CD14-positive monocyte (primary cell): ENCODE results near the gene UBE2QL1. TPM values are rescaled to one million over a fixed set of nuclear protein-coding genes. Genes with fewer than 3 reads are reported as not detected.

Experiments used
- DNase-seq, 3 donors: peaks; one replicate each; pipeline ENCODE4 v3.0.0-alpha.2; 2011 to 2022
- H2AFZ ChIP-seq: 2 replicates; pipeline ENCODE4 v1.6.0; 2012; ENCODE audit warnings: mild to moderate bottlenecking, low read depth, low read length, inconsistent platforms; ENCODE audit not compliant: insufficient read depth, poor library complexity, severe bottlenecking
- H3K27ac ChIP-seq, 2 donors: 1 replicate in 1 of 2; 2 replicates in 1 of 2; pipeline ENCODE4 v1.5.1; 2012 to 2013; ENCODE audit warnings: low read length in 2 of 2, control low read depth in 1 of 2, inconsistent platforms in 1 of 2, low read depth in 1 of 2, mild to moderate bottlenecking in 1 of 2
- H3K27me3 ChIP-seq, 2 donors: one replicate each; pipeline versions ENCODE4 v1.6.0 to v1.6.1; 2011 to 2013; ENCODE audit warnings: low read length in 2 of 2; ENCODE audit not compliant: control insufficient read depth in 2 of 2, insufficient read depth in 2 of 2
- H3K36me3 ChIP-seq, 2 donors: replicated peaks in 1 of 2; 1 replicate in 1 of 2; 2 replicates in 1 of 2; pipeline versions ENCODE4 v1.5.1 to v1.6.1; 2012 to 2013; ENCODE audit warnings: low read length in 2 of 2, control low read depth in 1 of 2, inconsistent platforms in 1 of 2, mild to moderate bottlenecking in 1 of 2; ENCODE audit not compliant: insufficient read depth in 2 of 2, control insufficient read depth in 1 of 2
- H3K4me1 ChIP-seq, 2 donors: 1 replicate in 1 of 2; 2 replicates in 1 of 2; pipeline versions ENCODE4 v1.5.1 to v1.6.1; 2012 to 2013; ENCODE audit warnings: low read length in 2 of 2, control low read depth in 1 of 2, inconsistent platforms in 1 of 2, mild to moderate bottlenecking in 1 of 2, moderate library complexity in 1 of 2; ENCODE audit not compliant: insufficient read depth in 2 of 2, control insufficient read depth in 1 of 2
- H3K4me2 ChIP-seq: replicated peaks from 2 replicates; pipeline ENCODE3; 2012; ENCODE audit warnings: low read length, moderate library complexity, mild to moderate bottlenecking; ENCODE audit not compliant: poor library complexity, severe bottlenecking; ENCODE audit errors: extremely low read depth
- H3K4me3 ChIP-seq, 3 experiments: fragments of 200-600 bp in 1 of 3; sonication (generic) in 1 of 3; replicated peaks in 1 of 3; 1 replicate in 2 of 3; 2 replicates in 1 of 3; pipeline ENCODE4 v1.5.1; 2011 to 2013; ENCODE audit warnings: low read length in 3 of 3, mild to moderate bottlenecking in 3 of 3, control low read depth in 2 of 3, low read depth in 2 of 3, inconsistent platforms in 1 of 3, moderate library complexity in 1 of 3
- H3K79me2 ChIP-seq: 2 replicates; pipeline ENCODE4 v1.6.0; 2012; ENCODE audit warnings: mild to moderate bottlenecking, control low read depth, inconsistent platforms, low read length, moderate library complexity; ENCODE audit not compliant: insufficient read depth
- H3K9ac ChIP-seq: 2 replicates; pipeline ENCODE4 v1.6.0; 2017; ENCODE audit warnings: low read length, mild to moderate bottlenecking; ENCODE audit not compliant: insufficient read depth, poor library complexity, severe bottlenecking
- H3K9me3 ChIP-seq, 2 donors: replicated peaks in 1 of 2; 1 replicate in 1 of 2; 2 replicates in 1 of 2; pipeline versions ENCODE4 v1.5.1 to v1.6.1; 2012 to 2013; ENCODE audit warnings: low read length in 2 of 2, control low read depth in 1 of 2; ENCODE audit not compliant: control insufficient read depth in 1 of 2, insufficient read depth in 1 of 2
- H4K20me1 ChIP-seq: 2 replicates; pipeline ENCODE4 v1.6.0; 2012; ENCODE audit warnings: mild to moderate bottlenecking, low read length, control low read depth, moderate library complexity; ENCODE audit not compliant: insufficient read depth
- H3K27ac Mint-ChIP-seq, 7 donors: one replicate each; pipeline ENCODE4 v1.8.0; 2020; ENCODE audit warnings: mild to moderate bottlenecking in 7 of 7, mixed read lengths in 7 of 7, moderate library complexity in 6 of 7, inconsistent platforms in 2 of 7
- H3K27me3 Mint-ChIP-seq, 3 donors: one replicate each; pipeline ENCODE4 v1.8.0; 2021 to 2022; ENCODE audit warnings: low read depth in 3 of 3, mild to moderate bottlenecking in 3 of 3, mixed read lengths in 3 of 3, moderate library complexity in 3 of 3, inconsistent platforms in 1 of 3
- H3K36me3 Mint-ChIP-seq, 2 donors: one replicate each; pipeline ENCODE4 v1.8.0; 2020; ENCODE audit warnings: mixed read lengths in 2 of 2, inconsistent platforms in 1 of 2, mild to moderate bottlenecking in 1 of 2
- H3K4me1 Mint-ChIP-seq: one replicate; pipeline ENCODE4 v1.8.0; 2020; ENCODE audit warnings: mild to moderate bottlenecking, mixed read lengths
- H3K4me3 Mint-ChIP-seq, 2 donors: one replicate each; pipeline ENCODE4 v1.8.0; 2020; ENCODE audit warnings: mild to moderate bottlenecking in 2 of 2, mixed read lengths in 2 of 2, moderate library complexity in 1 of 2
- H3K9me3 Mint-ChIP-seq, 7 donors: one replicate each; pipeline ENCODE4 v1.8.0; 2020 to 2022; ENCODE audit warnings: mixed read lengths in 7 of 7, mild to moderate bottlenecking in 6 of 7, moderate library complexity in 6 of 7, inconsistent platforms in 2 of 7
- CTCF ChIP-seq: fragments of 200-600 bp; IDR thresholded peaks from one replicate; pipeline ENCODE4 v1.8.0; 2022; ENCODE audit warnings: antibody characterized with exemption, mild to moderate bottlenecking
- WGBS: methylation state at CpG from one replicate; pipeline ENCODE4 v1.1.5; 2013; ENCODE audit warnings: missing lambda C conversion rate; ENCODE audit not compliant: insufficient coverage; 5-methylcytosine and 5-hydroxymethylcytosine counted together
- intact Hi-C, 2 donors: fragments of 100-400 bp; cut with micrococcal nuclease; formaldehyde crosslinking; loops; one replicate each; pipeline versions ENCODE4 v1.15.0 to v1.15.1; 2023
- polyA plus RNA-seq, 3 donors: library from polyadenylated mRNA; depleted of rRNA in 1 of 3; unstranded in 2 of 3; stranded (reverse) in 1 of 3; fragments of 300-500 nt in 2 of 3; fragments of >200 nt in 1 of 3; fragmentation: Illumina TruSeq in 2 of 3; gene quantifications; 1 replicate in 2 of 3; 2 replicates in 1 of 3; pipeline ENCODE4 v1.2.3, GENCODE V29; 2012 to 2021

The UBE2QL1 gene
- polyA plus RNA-seq, 3 donors: not detected

GRCh38 chr5:6405591-6405990, 43.1 kb upstream of the UBE2QL1 start:
- H3K4me1 Mint-ChIP-seq: no peaks in the 10 kb centered on the region
- H2AFZ ChIP-seq: no peak overlapping the region
- no peaks in the 10 kb centered on the region for H3K79me2 ChIP-seq
- no peak overlapping the region for H3K27ac Mint-ChIP-seq
- no peaks in the 10 kb centered on the region for H3K36me3 Mint-ChIP-seq
- 92% methylated on average over 4 of the region's 4 CpGs for WGBS
- no peak for DNase-seq
- no peaks in the 10 kb centered on the region for H4K20me1 ChIP-seq
- H3K27me3 ChIP-seq: no peaks in the 10 kb centered on the region
- no peak overlapping the region for H3K9ac ChIP-seq
- no peak overlapping the region for H3K4me3 ChIP-seq
- H3K9me3 Mint-ChIP-seq: peaks cover 0 to 5% (median 0%) of the 10 kb centered on the region in 7 donors
- no peaks in the 10 kb centered on the region for H3K4me1 ChIP-seq
- peaks cover 2 to 11% (median 6%) of the 10 kb centered on the region in 3 donors for H3K27me3 Mint-ChIP-seq
- no peak overlapping the region for H3K4me2 ChIP-seq
- TF ChIP-seq CTCF: no peak
- H3K36me3 ChIP-seq: no peaks in the 10 kb centered on the region
- H3K4me3 Mint-ChIP-seq: no peak overlapping the region
- intact Hi-C loops: no loop called here
- no peaks in the 10 kb centered on the region for H3K9me3 ChIP-seq
- H3K27ac ChIP-seq: no peak overlapping the region

GRCh38 chr5:6407558-6408259, 41.0 kb upstream of the UBE2QL1 start:
- Mint-ChIP-seq H3K27me3 (peaks cover 0 to 10% (median 2%) of the 10 kb centered on the region in 3 donors), H3K36me3 (no peaks in the 10 kb centered on the region), H3K9me3 (peaks cover 0 to 4% (median 0%) of the 10 kb centered on the region in 7 donors), H3K27ac (no peak overlapping the region), H3K4me1 (no peaks in the 10 kb centered on the region), H3K4me3 (no peak overlapping the region)
- no peak overlapping the region for H3K27ac ChIP-seq
- H3K79me2 ChIP-seq: no peaks in the 10 kb centered on the region
- no peak overlapping the region for H3K9ac ChIP-seq
- no peaks in the 10 kb centered on the region for H3K4me1 ChIP-seq
- DNase-seq: no peak
- H2AFZ ChIP-seq: no peak overlapping the region
- TF ChIP-seq CTCF: no peak
- intact Hi-C loops: no loop called here
- no peaks in the 10 kb centered on the region for H3K27me3 ChIP-seq
- H3K36me3 ChIP-seq: no peaks in the 10 kb centered on the region
- WGBS: 80% methylated on average over 1 of the region's 6 CpGs
- H3K4me3 ChIP-seq: no peak overlapping the region
- no peaks in the 10 kb centered on the region for H4K20me1 ChIP-seq
- H3K9me3 ChIP-seq: no peaks in the 10 kb centered on the region
- no peak overlapping the region for H3K4me2 ChIP-seq
